H1 (cell line): ENCODE results near the gene LCP1. TPM values are rescaled to one million over a fixed set of nuclear protein-coding genes. Genes with fewer than 3 reads are reported as not detected.

Experiments
- CTCF ChIA-PET: fragments of 300-600 bp; sonication (Branson Sonifier 250); formaldehyde crosslinking; loops from one replicate; lab custom pipeline; 2021; ENCODE audit not compliant: partially characterized antibody; lab: Charles Lee
- POLR2A ChIA-PET: fragments of 300-600 bp; sonication (Branson Sonifier 250); formaldehyde crosslinking; loops from one replicate; lab custom pipeline; 2021; ENCODE audit warnings: inconsistent platforms; ENCODE audit not compliant: partially characterized antibody; lab: Charles Lee
- DNase-seq, 2 experiments: peaks; one replicate each; pipeline versions ENCODE4 v3.0.0 to v3.0.0-alpha.2; 2010 to 2022; ENCODE audit warnings: low spot score in 2 of 2, low read depth in 1 of 2, mixed read lengths in 1 of 2
- FAIRE-seq: peaks from 2 replicates; lab custom pipeline; 2011; peaks lifted over from hg19 to GRCh38; lab: Jason Lieb, UNC
- H2AFZ ChIP-seq: 2 replicates; pipeline ENCODE4 v1.8.1; 2012; ENCODE audit warnings: low read length, inconsistent platforms
- H2AK5ac ChIP-seq: 2 replicates; pipeline ENCODE4 v1.6.1; 2013; ENCODE audit warnings: low read depth, low read length
- H2BK120ac ChIP-seq: replicated peaks from 2 replicates; pipeline ENCODE3; 2013; ENCODE audit warnings: low read depth, low read length, inconsistent platforms
- H2BK12ac ChIP-seq: 2 replicates; pipeline ENCODE4 v1.6.1; 2013; ENCODE audit warnings: low read depth, low read length
- H2BK15ac ChIP-seq: 2 replicates; pipeline ENCODE4 v1.6.1; 2013; ENCODE audit warnings: low read length
- H2BK20ac ChIP-seq: 2 replicates; pipeline ENCODE4 v1.6.1; 2013; ENCODE audit warnings: low read length
- H2BK5ac ChIP-seq: 2 replicates; pipeline ENCODE4 v1.6.1; 2013; ENCODE audit warnings: low read depth, low read length
- H3K14ac ChIP-seq: 2 replicates; pipeline ENCODE4 v1.6.1; 2013; ENCODE audit warnings: inconsistent platforms; ENCODE audit not compliant: insufficient read length
- H3K18ac ChIP-seq: 2 replicates; pipeline ENCODE4 v1.6.1; 2013; ENCODE audit warnings: low read length; ENCODE audit errors: extremely low read depth
- H3K23ac ChIP-seq: 2 replicates; pipeline ENCODE4 v1.6.1; 2013; ENCODE audit warnings: inconsistent platforms; ENCODE audit not compliant: insufficient read length
- H3K23me2 ChIP-seq: 2 replicates; pipeline ENCODE4 v1.6.1; 2013; ENCODE audit warnings: low read depth, low read length
- H3K27ac ChIP-seq: 2 replicates; pipeline ENCODE4 v1.6.1; 2011; ENCODE audit warnings: low read depth, low read length, inconsistent platforms
- H3K27me3 ChIP-seq, 4 experiments: replicated peaks in 1 of 4; 1 replicate in 1 of 4; 2 replicates in 3 of 4; pipeline versions ENCODE4 v1.6.1 to v1.8.1; 2011 to 2013; ENCODE audit warnings: low read length in 3 of 4, mild to moderate bottlenecking in 3 of 4, inconsistent platforms in 2 of 4, mixed read lengths in 2 of 4, moderate library complexity in 1 of 4; ENCODE audit not compliant: control insufficient read depth in 3 of 4, insufficient read depth in 3 of 4; ENCODE audit errors: extremely low read depth in 1 of 4
- H3K36me3 ChIP-seq, 4 experiments: 2 replicates each; pipeline versions ENCODE4 v1.6.1 to v1.8.1; 2011 to 2013; ENCODE audit warnings: mild to moderate bottlenecking in 4 of 4, low read length in 3 of 4, moderate library complexity in 2 of 4, control low read depth in 1 of 4, inconsistent platforms in 1 of 4; ENCODE audit not compliant: insufficient read depth in 4 of 4, control insufficient read depth in 2 of 4
- H3K4ac ChIP-seq: replicated peaks from 2 replicates; pipeline ENCODE3; 2013; ENCODE audit warnings: low read length, low read depth, mixed read lengths, inconsistent platforms; ENCODE audit not compliant: insufficient read length
- H3K4me1 ChIP-seq, 4 experiments: replicated peaks in 1 of 4; 1 replicate in 1 of 4; 2 replicates in 3 of 4; pipeline versions ENCODE4 v1.6.1 to v1.8.1; 2011 to 2013; ENCODE audit warnings: low read length in 3 of 4, inconsistent platforms in 2 of 4, mixed read lengths in 1 of 4; ENCODE audit not compliant: insufficient read depth in 4 of 4, control insufficient read depth in 3 of 4
- H3K4me2 ChIP-seq, 2 experiments: 2 replicates each; pipeline versions ENCODE4 v1.6.1 to v1.8.1; 2011 to 2013; ENCODE audit warnings: low read depth in 2 of 2, low read length in 2 of 2, control low read depth in 1 of 2, inconsistent platforms in 1 of 2, mild to moderate bottlenecking in 1 of 2; ENCODE audit not compliant: insufficient read depth in 1 of 2
- H3K4me3 ChIP-seq, 4 experiments: fragments of 200-600, 300-600 bp in 1 of 4; sonication (generic), shearing (Covaris generic), sonication (Bioruptor Twin) in 1 of 4; 2 replicates each; pipeline versions ENCODE4 v1.5.1 to v1.8.1; 2011 to 2016; ENCODE audit warnings: low read length in 4 of 4, low read depth in 3 of 4, control low read depth in 2 of 4, inconsistent platforms in 2 of 4, mild to moderate bottlenecking in 2 of 4, mixed read lengths in 1 of 4, moderate library complexity in 1 of 4; ENCODE audit not compliant: insufficient read depth in 2 of 4; ENCODE audit errors: extremely low read depth in 1 of 4
- H3K56ac ChIP-seq: replicated peaks from 2 replicates; pipeline ENCODE3; 2013; ENCODE audit warnings: low read depth, mild to moderate bottlenecking, mixed read lengths, low read length, inconsistent platforms; ENCODE audit not compliant: insufficient read length
- H3K79me1 ChIP-seq: 2 replicates; pipeline ENCODE4 v1.6.1; 2013; ENCODE audit warnings: low read depth, low read length, control low read depth
- H3K79me2 ChIP-seq, 2 experiments: 2 replicates each; pipeline versions ENCODE4 v1.6.1 to v1.8.1; 2012 to 2013; ENCODE audit warnings: low read length in 2 of 2, mild to moderate bottlenecking in 2 of 2, inconsistent platforms in 1 of 2; ENCODE audit not compliant: insufficient read depth in 2 of 2, control insufficient read depth in 1 of 2
- H3K9ac ChIP-seq, 4 experiments: replicated peaks in 1 of 4; 1 replicate in 1 of 4; 2 replicates in 3 of 4; pipeline versions ENCODE4 v1.6.1 to v1.8.1; 2011 to 2013; ENCODE audit warnings: low read depth in 3 of 4, low read length in 3 of 4, control low read depth in 2 of 4, mild to moderate bottlenecking in 2 of 4, moderate library complexity in 2 of 4, inconsistent platforms in 1 of 4; ENCODE audit errors: extremely low read depth in 1 of 4
- H3K9me3 ChIP-seq, 2 experiments: 2 replicates each; pipeline versions ENCODE4 v1.6.1 to v1.8.1; 2012 to 2013; ENCODE audit warnings: mild to moderate bottlenecking in 2 of 2, moderate library complexity in 2 of 2, control low read depth in 1 of 2, inconsistent platforms in 1 of 2, low read depth in 1 of 2, low read length in 1 of 2, mixed read lengths in 1 of 2; ENCODE audit not compliant: insufficient read depth in 2 of 2
- H4K20me1 ChIP-seq, 2 experiments: replicated peaks in 1 of 2; 2 replicates each; pipeline versions ENCODE3 to v1.8.1; 2011 to 2013; ENCODE audit warnings: inconsistent platforms in 2 of 2, low read length in 2 of 2, mild to moderate bottlenecking in 1 of 2; ENCODE audit not compliant: insufficient read depth in 2 of 2, control insufficient read depth in 1 of 2
- H4K5ac ChIP-seq: 2 replicates; pipeline ENCODE4 v1.6.1; 2013; ENCODE audit warnings: low read length, low read depth, mixed read lengths, inconsistent platforms; ENCODE audit not compliant: insufficient read length
- H4K8ac ChIP-seq: 2 replicates; pipeline ENCODE4 v1.8.0; 2013; ENCODE audit warnings: mild to moderate bottlenecking, moderate library complexity, low read length, inconsistent platforms; ENCODE audit not compliant: insufficient read depth; ENCODE audit errors: extremely low read depth
- H4K91ac ChIP-seq: replicated peaks from 2 replicates; pipeline ENCODE3; 2013; ENCODE audit warnings: low read length, mixed read lengths, inconsistent platforms; ENCODE audit not compliant: insufficient read length
- CTBP2 ChIP-seq: IDR thresholded peaks from 2 replicates; pipeline ENCODE4 v1.7.0; 2011; ENCODE audit warnings: borderline replicate concordance, mild to moderate bottlenecking, moderate library complexity, mixed read lengths, low read length; ENCODE audit not compliant: insufficient read depth, insufficient read length
- HDAC2 ChIP-seq, 2 experiments: fragments of 300-600 bp in 1 of 2; sonication (generic) in 1 of 2; IDR thresholded peaks; 2 replicates each; pipeline ENCODE4 v1.6.1; 2011 to 2012; ENCODE audit warnings: low read depth in 2 of 2, low read length in 2 of 2, mild to moderate bottlenecking in 2 of 2, moderate library complexity in 2 of 2, borderline replicate concordance in 1 of 2, inconsistent platforms in 1 of 2
- HDAC6 ChIP-seq: IDR thresholded peaks from one replicate; pipeline ENCODE4 v1.7.1; 2012; ENCODE audit warnings: low read depth, mild to moderate bottlenecking, inconsistent platforms, low read length, moderate library complexity
- NANOG ChIP-seq: IDR thresholded peaks from 2 replicates; pipeline ENCODE4 v1.6.1; 2011; ENCODE audit warnings: low read length, low read depth, mild to moderate bottlenecking, inconsistent platforms; ENCODE audit not compliant: insufficient read depth, poor library complexity, severe bottlenecking
- WGBS, 2 experiments: shearing (Covaris generic) in 1 of 2; methylation state at CpG; one replicate each; pipeline versions ENCODE4 v1.1.6 to v1.1.7; 2013 to 2015; ENCODE audit warnings: low lambda C conversion rate in 2 of 2, mixed read lengths in 2 of 2, inconsistent platforms in 1 of 2, low coverage in 1 of 2, missing lambda C conversion rate in 1 of 2; ENCODE audit not compliant: insufficient replicate concordance in 2 of 2, insufficient coverage in 1 of 2, insufficient read length in 1 of 2; ENCODE audit errors: extremely low coverage in 1 of 2, missing lambda C conversion rate in 1 of 2; 5-methylcytosine and 5-hydroxymethylcytosine counted together
- polyA plus RNA-seq, 7 experiments: library from polyadenylated mRNA; depleted of rRNA in 3 of 7; stranded (reverse) in 5 of 7; unstranded in 2 of 7; fragments of >200 nt in 5 of 7; fragments of 200-250 nt in 2 of 7; gene quantifications; 1 replicate in 5 of 7; 2 replicates in 1 of 7; 4 replicates in 1 of 7; pipeline versions ENCODE4 v1.2.1 to v1.2.3, GENCODE V29; 2011 to 2013; ENCODE audit warnings: missing spikeins in 2 of 7, mixed read lengths in 2 of 7
- total RNA-seq: library from RNA; stranded (reverse); fragmentation: NEBNext Ultra II Directional; extraction: Animal tissue kit (Norgen Biotek cat#: 25700); gene quantifications from 2 replicates; pipeline ENCODE4 v1.2.1, GENCODE V29; 2021

LCP1 gene
- total and polyA plus RNA-seq, 2 of the 8 experiments (the other 6 are each of a cell fraction or from before 2014, with no cell fraction given) = 0.65 to 4.3 TPM

DNA sequence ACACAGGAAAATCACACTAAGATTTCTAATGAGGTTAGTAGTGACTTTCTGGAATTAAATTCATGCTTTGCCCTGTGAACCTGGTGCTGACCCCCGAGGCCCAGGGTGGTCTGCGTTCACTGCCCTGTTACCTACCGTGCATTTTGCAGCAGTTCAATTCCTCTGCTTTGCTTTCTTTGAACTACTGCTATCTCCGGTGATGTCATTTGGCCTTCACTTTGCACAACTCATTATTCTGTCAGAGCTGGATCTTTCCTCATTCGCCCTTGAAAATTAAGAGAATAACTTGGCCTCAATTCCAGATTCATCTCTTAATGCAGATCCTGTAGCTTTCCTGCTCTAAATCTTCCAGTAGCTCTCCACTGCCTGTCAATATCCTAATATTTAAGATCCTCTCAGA lies 21.0 kb upstream of the LCP1 start:
- H3K4me3 ChIP-seq = no peak overlapping the region
- H3K27me3 ChIP-seq = no peaks in the 10 kb centered on the region
- H3K9ac ChIP-seq = no peak overlapping the region
- H2BK15ac ChIP-seq = no peak overlapping the region
- H2BK12ac ChIP-seq = no peak overlapping the region
- no peak overlapping the region for H3K14ac ChIP-seq
- no peaks in the 10 kb centered on the region; the same call in 1 of the 2 replicates for H3K23me2 ChIP-seq
- H2AK5ac ChIP-seq = no peak overlapping the region
- no peak overlapping the region for H3K27ac ChIP-seq
- peaks cover 0 to 5% (median 3%) of the 10 kb centered on the region in 4 experiments; a peak in 2 of 7 replicates for H3K4me1 ChIP-seq
- no peaks in the 10 kb centered on the region for H4K20me1 ChIP-seq
- no peak overlapping the region for H3K4ac ChIP-seq
- H3K9me3 ChIP-seq = no peaks in the 10 kb centered on the region
- DNase-seq (no peak), FAIRE-seq (no peak)
- no peak overlapping the region for H4K91ac ChIP-seq
- H3K79me1 ChIP-seq = no peaks in the 10 kb centered on the region
- H2BK120ac ChIP-seq = no peak overlapping the region
- H2BK20ac ChIP-seq = no peak overlapping the region
- H4K8ac ChIP-seq = no peak overlapping the region
- no peak overlapping the region for H3K4me2 ChIP-seq
- POLR2A ChIA-PET = interaction anchor here (0.6 kb wide), 1 partner anchor 294 kb away, joined by 3 read pairs; no protein-coding TSS in a partner anchor
- H4K5ac ChIP-seq = no peak overlapping the region
- no peak for TF ChIP-seq CTBP2
- TF ChIP-seq HDAC2 (IDR thresholded peaks at IDR 0.05; ENCODE audit: borderline replicate concordance in 1 of 2, low read depth in 2 of 2, low read length in 2 of 2) = no peak
- no peak for TF ChIP-seq NANOG
- TF ChIP-seq HDAC6 = no peak
- no peaks in the 10 kb centered on the region for H3K79me2 ChIP-seq
- CTCF ChIA-PET = no interaction called here
- no peak overlapping the region for H3K56ac ChIP-seq
- 94% methylated on average over 5 of the region's 5 CpGs; no CpG with 5 or more reads in 1 of the 2 experiments for WGBS, 2 experiments
- H3K36me3 ChIP-seq = no peaks in the 10 kb centered on the region
- no peak overlapping the region for H3K18ac ChIP-seq
- H3K23ac ChIP-seq = no peak overlapping the region
- H2BK5ac ChIP-seq = no peak overlapping the region
- H2AFZ ChIP-seq = no peak overlapping the region
